Upper lobe of right lung (tissue), 1 donor: ENCODE results near the gene KIF21B. TPM values are rescaled to one million over a fixed set of nuclear protein-coding genes. Genes with fewer than 3 reads are reported as not detected.

Experiments
- ATAC-seq: fragments of 200-7000 bp; cut with Tn5 transposase; one replicate; pipeline ENCODE4 v1.9.1; 2020; ENCODE audit warnings: mild to moderate bottlenecking, moderate library complexity
- DNase-seq: peaks from one replicate; pipeline ENCODE4 v3.0.0-alpha.2; 2020
- H3K27ac ChIP-seq: fragments of 200-600 bp; one replicate; pipeline ENCODE4 v1.8.0; 2022
- H3K27me3 ChIP-seq: fragments of 200-600 bp; one replicate; pipeline ENCODE4 v1.8.0; 2022; ENCODE audit warnings: mild to moderate bottlenecking
- H3K36me3 ChIP-seq: fragments of 200-600 bp; one replicate; pipeline ENCODE4 v1.8.0; 2022
- H3K4me1 ChIP-seq: fragments of 200-600 bp; one replicate; pipeline ENCODE4 v1.8.0; 2022
- H3K4me3 ChIP-seq: fragments of 200-600 bp; one replicate; pipeline ENCODE4 v1.8.0; 2022; ENCODE audit warnings: mild to moderate bottlenecking
- H3K9me3 ChIP-seq: fragments of 200-600 bp; one replicate; pipeline ENCODE4 v1.8.0; 2022
- intact Hi-C: fragments of 100-400 bp; cut with DNase I; formaldehyde crosslinking; loops from one replicate; pipeline ENCODE4 v1.11.0; 2022
- total RNA-seq: library from RNA; stranded (reverse); fragmentation: NEBNext Ultra II Directional; extraction: Animal tissue kit (Norgen Biotek cat#: 25700); gene quantifications from one replicate; pipeline ENCODE4 v1.2.1, GENCODE V29; 2021
- TF ChIP-seq, protein P1 (sequence below): fragments of 200-600 bp; IDR thresholded peaks from one replicate; pipeline ENCODE4 v1.8.0; 2022; ENCODE audit warnings: antibody characterized with exemption
- donor health status: DM: no; HTN: yes; CAD: no; lungs with severe emphysema.

The KIF21B gene
- total RNA-seq, 1 donor from 2014 or later: 5.7 TPM

GRCh38 chr1:200982071-200982945 lies 41.2 kb downstream of the KIF21B start:
- TF ChIP-seq, protein P1, sequence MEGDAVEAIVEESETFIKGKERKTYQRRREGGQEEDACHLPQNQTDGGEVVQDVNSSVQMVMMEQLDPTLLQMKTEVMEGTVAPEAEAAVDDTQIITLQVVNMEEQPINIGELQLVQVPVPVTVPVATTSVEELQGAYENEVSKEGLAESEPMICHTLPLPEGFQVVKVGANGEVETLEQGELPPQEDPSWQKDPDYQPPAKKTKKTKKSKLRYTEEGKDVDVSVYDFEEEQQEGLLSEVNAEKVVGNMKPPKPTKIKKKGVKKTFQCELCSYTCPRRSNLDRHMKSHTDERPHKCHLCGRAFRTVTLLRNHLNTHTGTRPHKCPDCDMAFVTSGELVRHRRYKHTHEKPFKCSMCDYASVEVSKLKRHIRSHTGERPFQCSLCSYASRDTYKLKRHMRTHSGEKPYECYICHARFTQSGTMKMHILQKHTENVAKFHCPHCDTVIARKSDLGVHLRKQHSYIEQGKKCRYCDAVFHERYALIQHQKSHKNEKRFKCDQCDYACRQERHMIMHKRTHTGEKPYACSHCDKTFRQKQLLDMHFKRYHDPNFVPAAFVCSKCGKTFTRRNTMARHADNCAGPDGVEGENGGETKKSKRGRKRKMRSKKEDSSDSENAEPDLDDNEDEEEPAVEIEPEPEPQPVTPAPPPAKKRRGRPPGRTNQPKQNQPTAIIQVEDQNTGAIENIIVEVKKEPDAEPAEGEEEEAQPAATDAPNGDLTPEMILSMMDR: no peak
- intact Hi-C loops: no loop called here
- Histone ChIP-seq H3K4me1 (no peaks in the 10 kb centered on the region), H3K4me3 (no peak overlapping the region), H3K27ac (no peak overlapping the region), H3K27me3 (no peaks in the 10 kb centered on the region), H3K36me3 (peaks cover 10% of the 10 kb centered on the region), H3K9me3 (no peaks in the 10 kb centered on the region)
- DNase-seq (no peak), ATAC-seq (no peak)

- no peak overlapping the region for H3K4me3 ChIP-seq
- H3K9me3 ChIP-seq: no peaks in the 10 kb centered on the region
- H3K27ac ChIP-seq: no peak overlapping the region
- peaks cover under 1% of the 10 kb centered on the region for H3K36me3 ChIP-seq
- ATAC-seq: no peak
- TF ChIP-seq, protein P1: no peak
- H3K27me3 ChIP-seq: no peaks in the 10 kb centered on the region
- intact Hi-C loops: no loop called here
- DNase-seq: no peak
- no peaks in the 10 kb centered on the region for H3K4me1 ChIP-seq
Observed at GRCh38 chr1:200981278-200981677, 42.2 kb downstream of the KIF21B start.

GRCh38 chr1:200980873-200981272 lies 42.6 kb downstream of the KIF21B start:
- Histone ChIP-seq H3K4me1 (no peaks in the 10 kb centered on the region), H3K4me3 (no peak overlapping the region), H3K36me3 (no peaks in the 10 kb centered on the region), H3K27ac (no peak overlapping the region), H3K9me3 (no peaks in the 10 kb centered on the region), H3K27me3 (no peaks in the 10 kb centered on the region)
- ATAC-seq: no peak
- intact Hi-C loops: no loop called here
- no peak for DNase-seq
- TF ChIP-seq, protein P1: no peak

GRCh38 chr1:200980452-200980772 lies 43.1 kb downstream of the KIF21B start:
- no peaks in the 10 kb centered on the region for H3K36me3 ChIP-seq
- no peak overlapping the region for H3K27ac ChIP-seq
- TF ChIP-seq, protein P1: no peak
- H3K4me3 ChIP-seq: no peak overlapping the region
- H3K9me3 ChIP-seq: no peaks in the 10 kb centered on the region
- no peaks in the 10 kb centered on the region for H3K4me1 ChIP-seq
- no peak for ATAC-seq
- DNase-seq: no peak
- intact Hi-C loops: no loop called here
- H3K27me3 ChIP-seq: no peaks in the 10 kb centered on the region

DNA sequence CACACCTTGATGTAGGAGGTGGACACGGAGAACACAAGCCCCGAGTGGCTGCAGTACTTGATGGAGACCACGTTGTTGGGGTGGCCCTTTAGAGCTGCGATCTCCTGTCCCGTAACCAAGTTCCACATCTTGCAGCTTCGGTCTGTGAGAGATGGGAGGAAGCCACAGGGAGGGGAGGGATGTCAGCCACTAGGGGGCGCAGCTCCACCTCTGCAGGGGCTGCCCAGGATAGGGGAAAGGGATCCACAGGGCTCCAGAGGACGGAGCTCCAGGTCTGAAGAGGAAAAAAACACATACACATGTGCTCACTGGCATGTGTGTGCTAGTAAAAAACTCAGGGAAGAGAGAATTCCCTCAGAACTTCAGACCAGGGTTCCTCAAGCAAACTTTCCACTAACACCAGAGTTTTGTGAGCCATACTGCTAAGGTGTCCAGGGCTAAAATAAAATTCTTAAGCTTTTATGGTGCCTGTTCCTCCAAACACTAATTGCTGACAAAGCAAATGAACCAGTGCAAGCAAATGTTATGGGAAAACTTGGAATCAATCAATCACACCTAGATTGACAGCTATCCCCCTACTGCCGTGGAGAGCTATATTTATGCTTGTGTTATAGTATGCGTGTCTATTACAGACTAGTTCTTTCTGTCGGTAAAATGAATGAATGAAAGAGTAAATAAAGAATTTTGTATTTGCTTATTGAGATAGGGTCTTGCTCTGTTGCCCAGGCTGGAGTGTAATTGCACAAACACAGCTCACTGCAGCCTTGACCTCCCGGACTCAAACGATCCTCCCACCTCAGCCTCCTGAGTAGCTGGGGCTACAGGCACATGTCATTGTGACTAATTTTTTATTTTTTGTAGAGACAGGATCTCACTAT lies 43.7 kb downstream of the KIF21B start:
- Histone ChIP-seq H3K36me3 (no peaks in the 10 kb centered on the region), H3K4me3 (no peak overlapping the region), H3K4me1 (no peaks in the 10 kb centered on the region), H3K27ac (no peak overlapping the region), H3K9me3 (no peaks in the 10 kb centered on the region), H3K27me3 (no peaks in the 10 kb centered on the region)
- no peak for DNase-seq
- intact Hi-C loops: loop anchor here (10.0 kb wide), 1 partner anchor 135 kb away; the partner anchor contains the start of gene CACNA1S
- peak; percentile 60 for ATAC-seq
- TF ChIP-seq, protein P1: peak; percentile 56
